DOHH2 (cell line): ENCODE results near the gene VPS26B.

Experiments
- H3F3A ChIP-seq: fragments of 200-600 bp; sonication (generic), shearing (Covaris generic); 2 replicates; pipeline ENCODE4 v1.6.0; 2016; ENCODE audit warnings: antibody characterized with exemption, mild to moderate bottlenecking; ENCODE audit not compliant: control insufficient read depth, insufficient read depth
- H3K27ac ChIP-seq: fragments of 200-600 bp; sonication (generic); 2 replicates; pipeline ENCODE4 v1.5.1; 2014; ENCODE audit warnings: low read depth, mild to moderate bottlenecking, low read length, moderate library complexity
- H3K27me3 ChIP-seq: fragments of 200-600 bp; sonication (generic); 2 replicates; pipeline ENCODE4 v1.6.1; 2014; ENCODE audit warnings: mild to moderate bottlenecking, low read length, mixed read lengths; ENCODE audit not compliant: control insufficient read depth
- H3K36me3 ChIP-seq: fragments of 200-600 bp; sonication (generic); 2 replicates; pipeline ENCODE4 v1.6.1; 2014; ENCODE audit warnings: mild to moderate bottlenecking, low read length, moderate library complexity, mixed read lengths; ENCODE audit not compliant: control insufficient read depth
- H3K4me1 ChIP-seq: fragments of 200-600 bp; sonication (generic); 2 replicates; pipeline ENCODE4 v1.6.1; 2014; ENCODE audit warnings: mild to moderate bottlenecking, low read length, mixed read lengths; ENCODE audit not compliant: control insufficient read depth
- H3K4me2 ChIP-seq: fragments of 200-600 bp; sonication (generic); 2 replicates; pipeline ENCODE4 v1.6.0; 2014; ENCODE audit warnings: mild to moderate bottlenecking, low read length, moderate library complexity
- H3K4me3 ChIP-seq: fragments of 200-600 bp; sonication (generic); 2 replicates; pipeline ENCODE4 v1.5.1; 2014; ENCODE audit warnings: mild to moderate bottlenecking, low read length, mixed read lengths
- H3K79me2 ChIP-seq: fragments of 200-600 bp; sonication (generic); 2 replicates; pipeline ENCODE4 v1.6.1; 2014; ENCODE audit warnings: mild to moderate bottlenecking, low read length, mixed read lengths; ENCODE audit not compliant: control insufficient read depth
- H3K9me2 ChIP-seq: fragments of 200-600 bp; sonication (generic); replicated peaks from 2 replicates; pipeline ENCODE4 v1.6.1; 2014; ENCODE audit warnings: mild to moderate bottlenecking, low read length, mixed read lengths; ENCODE audit not compliant: control insufficient read depth
- H3K9me3 ChIP-seq: fragments of 200-600 bp; sonication (generic); 2 replicates; pipeline ENCODE4 v1.6.1; 2014; ENCODE audit warnings: antibody characterized with exemption, low read length, mixed read lengths; ENCODE audit not compliant: control insufficient read depth, insufficient read depth
- H4K20me1 ChIP-seq: fragments of 200-600 bp; sonication (generic); 2 replicates; pipeline ENCODE4 v1.6.0; 2014; ENCODE audit warnings: low read depth, mild to moderate bottlenecking, antibody characterized with exemption, low read length, moderate library complexity; ENCODE audit not compliant: control insufficient read depth, insufficient read depth
- EZH2phosphoT487 ChIP-seq: fragments of 200-600 bp; sonication (generic); IDR thresholded peaks from 2 replicates; pipeline ENCODE4 v1.6.1; 2017; ENCODE audit warnings: borderline replicate concordance, mild to moderate bottlenecking, antibody characterized with exemption, low read length, moderate library complexity, mixed read lengths
- TF ChIP-seq, protein P1 (sequence below): fragments of 200-600 bp; sonication (generic); IDR thresholded peaks from one replicate; pipeline ENCODE4 v1.5.1; 2014; ENCODE audit warnings: antibody characterized with exemption, mild to moderate bottlenecking, low read depth, low read length; ENCODE audit not compliant: poor library complexity, severe bottlenecking

VPS26B gene

DNA sequence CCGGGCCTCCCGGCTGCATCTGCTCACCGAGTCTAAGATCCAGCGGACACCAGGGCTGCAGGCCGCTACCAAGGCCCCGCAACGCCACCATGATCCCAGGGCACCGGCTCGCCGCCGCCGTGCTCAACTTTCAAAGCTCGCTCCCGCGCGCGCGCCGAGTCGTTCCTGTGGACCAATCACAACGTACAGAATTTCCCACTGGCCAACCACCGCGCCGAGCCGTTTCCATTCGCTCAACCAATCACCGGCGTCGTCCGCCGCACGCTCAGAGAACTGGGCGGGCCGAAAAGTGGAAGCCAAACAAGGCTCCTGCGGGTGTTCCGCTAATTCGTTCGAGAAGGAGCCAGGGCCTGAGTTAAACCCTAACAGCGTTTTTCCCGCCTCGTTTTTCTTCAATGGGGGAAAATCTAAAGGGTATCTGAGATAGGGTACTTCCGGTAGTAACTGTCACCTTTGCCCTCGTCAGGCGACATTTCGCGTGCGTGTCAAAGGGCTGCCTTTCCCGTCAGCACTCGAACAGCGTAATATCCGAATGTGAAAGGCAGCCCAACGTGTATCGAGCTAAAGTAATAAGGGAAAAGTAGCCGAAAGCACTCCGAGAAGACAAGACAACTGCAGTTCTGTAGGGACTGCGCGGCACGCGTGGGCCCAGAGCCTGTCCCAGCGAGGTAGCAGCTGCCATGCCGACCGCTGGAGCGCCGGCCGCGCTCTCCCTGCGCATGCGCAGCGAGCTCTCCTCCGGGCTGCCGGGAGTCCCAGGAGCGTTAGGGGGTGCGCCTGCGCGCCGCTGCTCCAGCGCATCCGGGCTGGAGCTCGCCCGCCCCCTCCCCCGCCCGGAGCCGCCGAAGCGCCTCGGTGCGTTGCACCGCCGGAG, at the start of gene VPS26B, which contains the start of gene NCAPD3:
TSS of gene VPS26B (plus strand) at position 836 of the 874 bp plus-strand sequence. CDS start 452 bp downstream, outside the sequence.
TSS of gene NCAPD3 (minus strand) at position 132 of the 874 bp plus-strand sequence. CDS start at position 91, 41 bp downstream.
- Histone ChIP-seq H3K4me2 (peak within 1 kb of the TSS; percentile 89), H3K79me2 (peaks cover 42% of the 10 kb centered on the region), H3K4me3 (peak within 1 kb of the TSS; percentile 90), H3F3A (peaks cover 3% of the 10 kb centered on the region; the same call in 1 of the 2 replicates), H3K27ac (peak within 1 kb of the TSS; percentile 78), H3K36me3 (peaks cover 41% of the 10 kb centered on the region), H3K27me3 (peaks cover 34% of the 10 kb centered on the region), H4K20me1 (peaks cover 52% of the 10 kb centered on the region), H3K9me2 (no peaks in the 10 kb centered on the region), H3K9me3 (no peaks in the 10 kb centered on the region), H3K4me1 (peaks cover 47% of the 10 kb centered on the region)
- TF ChIP-seq EZH2phosphoT487 = no peak
- TF ChIP-seq, protein P1, sequence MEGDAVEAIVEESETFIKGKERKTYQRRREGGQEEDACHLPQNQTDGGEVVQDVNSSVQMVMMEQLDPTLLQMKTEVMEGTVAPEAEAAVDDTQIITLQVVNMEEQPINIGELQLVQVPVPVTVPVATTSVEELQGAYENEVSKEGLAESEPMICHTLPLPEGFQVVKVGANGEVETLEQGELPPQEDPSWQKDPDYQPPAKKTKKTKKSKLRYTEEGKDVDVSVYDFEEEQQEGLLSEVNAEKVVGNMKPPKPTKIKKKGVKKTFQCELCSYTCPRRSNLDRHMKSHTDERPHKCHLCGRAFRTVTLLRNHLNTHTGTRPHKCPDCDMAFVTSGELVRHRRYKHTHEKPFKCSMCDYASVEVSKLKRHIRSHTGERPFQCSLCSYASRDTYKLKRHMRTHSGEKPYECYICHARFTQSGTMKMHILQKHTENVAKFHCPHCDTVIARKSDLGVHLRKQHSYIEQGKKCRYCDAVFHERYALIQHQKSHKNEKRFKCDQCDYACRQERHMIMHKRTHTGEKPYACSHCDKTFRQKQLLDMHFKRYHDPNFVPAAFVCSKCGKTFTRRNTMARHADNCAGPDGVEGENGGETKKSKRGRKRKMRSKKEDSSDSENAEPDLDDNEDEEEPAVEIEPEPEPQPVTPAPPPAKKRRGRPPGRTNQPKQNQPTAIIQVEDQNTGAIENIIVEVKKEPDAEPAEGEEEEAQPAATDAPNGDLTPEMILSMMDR = no peak

- Histone ChIP-seq H3K9me2 (no peaks in the 10 kb centered on the region), H3K27ac (no peak overlapping the region), H3K36me3 (peaks cover 93% of the 10 kb centered on the region), H3K79me2 (no peaks in the 10 kb centered on the region), H4K20me1 (no peaks in the 10 kb centered on the region; the same call in 1 of the 2 replicates), H3K4me2 (no peak overlapping the region), H3K9me3 (no peaks in the 10 kb centered on the region), H3K4me3 (no peak overlapping the region), H3K4me1 (no peaks in the 10 kb centered on the region), H3F3A (no peaks in the 10 kb centered on the region), H3K27me3 (no peaks in the 10 kb centered on the region)
- TF ChIP-seq EZH2phosphoT487 = no peak
- TF ChIP-seq, protein P1 = no peak
These were observed 48.2 kb upstream of the VPS26B start for GRCh38 chr11:134176284-134176683.

- no peak overlapping the region for H3K4me3 ChIP-seq
- H3K9me2 ChIP-seq = no peaks in the 10 kb centered on the region
- no peaks in the 10 kb centered on the region for H3K79me2 ChIP-seq
- H4K20me1 ChIP-seq = no peaks in the 10 kb centered on the region; the same call in 1 of the 2 replicates
- H3K27me3 ChIP-seq = no peaks in the 10 kb centered on the region
- H3K27ac ChIP-seq = no peak overlapping the region
- no peaks in the 10 kb centered on the region for H3K4me1 ChIP-seq
- H3F3A ChIP-seq = no peaks in the 10 kb centered on the region
- H3K36me3 ChIP-seq = peaks cover 90% of the 10 kb centered on the region
- no peak overlapping the region for H3K4me2 ChIP-seq
- H3K9me3 ChIP-seq = no peaks in the 10 kb centered on the region
- TF ChIP-seq EZH2phosphoT487 = no peak
- TF ChIP-seq, protein P1 = no peak
These were observed 46.3 kb upstream of the VPS26B start for GRCh38 chr11:134178032-134178674.
